Activated CD8-positive, alpha-beta memory T cell treated with anti-CD3 and anti-CD28 coated beads, Interleukin-2, amount 50 U/mL, for 1 hour (primary cell): ENCODE measurements around the gene HNRNPA2B1.
"Not testable (repeated sequence)": the region's sequence is repeated elsewhere in the genome, so short reads cannot be mapped to it uniquely, and the experiment has no call there.

ENCODE experiments used
- DNase-seq: peaks from one replicate; pipeline ENCODE4 v3.0.0-alpha.2; 2020; ENCODE audit errors: extremely low read depth

Gene HNRNPA2B1

DNA sequence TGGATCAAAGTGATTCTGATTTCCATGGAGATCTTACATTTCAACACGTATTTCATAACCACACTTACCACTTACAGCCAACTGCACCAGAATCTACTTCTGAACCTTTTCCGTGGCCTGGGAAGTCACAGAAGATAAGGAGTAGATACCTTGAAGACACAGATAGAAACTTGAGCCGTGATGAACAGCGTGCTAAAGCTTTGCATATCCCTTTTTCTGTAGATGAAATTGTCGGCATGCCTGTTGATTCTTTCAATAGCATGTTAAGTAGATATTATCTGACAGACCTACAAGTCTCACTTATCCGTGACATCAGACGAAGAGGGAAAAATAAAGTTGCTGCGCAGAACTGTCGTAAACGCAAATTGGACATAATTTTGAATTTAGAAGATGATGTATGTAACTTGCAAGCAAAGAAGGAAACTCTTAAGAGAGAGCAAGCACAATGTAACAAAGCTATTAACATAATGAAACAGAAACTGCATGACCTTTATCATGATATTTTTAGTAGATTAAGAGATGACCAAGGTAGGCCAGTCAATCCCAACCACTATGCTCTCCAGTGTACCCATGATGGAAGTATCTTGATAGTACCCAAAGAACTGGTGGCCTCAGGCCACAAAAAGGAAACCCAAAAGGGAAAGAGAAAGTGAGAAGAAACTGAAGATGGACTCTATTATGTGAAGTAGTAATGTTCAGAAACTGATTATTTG is 15.3 kb downstream of the HNRNPA2B1 start:
- no peak for DNase-seq

DNA sequence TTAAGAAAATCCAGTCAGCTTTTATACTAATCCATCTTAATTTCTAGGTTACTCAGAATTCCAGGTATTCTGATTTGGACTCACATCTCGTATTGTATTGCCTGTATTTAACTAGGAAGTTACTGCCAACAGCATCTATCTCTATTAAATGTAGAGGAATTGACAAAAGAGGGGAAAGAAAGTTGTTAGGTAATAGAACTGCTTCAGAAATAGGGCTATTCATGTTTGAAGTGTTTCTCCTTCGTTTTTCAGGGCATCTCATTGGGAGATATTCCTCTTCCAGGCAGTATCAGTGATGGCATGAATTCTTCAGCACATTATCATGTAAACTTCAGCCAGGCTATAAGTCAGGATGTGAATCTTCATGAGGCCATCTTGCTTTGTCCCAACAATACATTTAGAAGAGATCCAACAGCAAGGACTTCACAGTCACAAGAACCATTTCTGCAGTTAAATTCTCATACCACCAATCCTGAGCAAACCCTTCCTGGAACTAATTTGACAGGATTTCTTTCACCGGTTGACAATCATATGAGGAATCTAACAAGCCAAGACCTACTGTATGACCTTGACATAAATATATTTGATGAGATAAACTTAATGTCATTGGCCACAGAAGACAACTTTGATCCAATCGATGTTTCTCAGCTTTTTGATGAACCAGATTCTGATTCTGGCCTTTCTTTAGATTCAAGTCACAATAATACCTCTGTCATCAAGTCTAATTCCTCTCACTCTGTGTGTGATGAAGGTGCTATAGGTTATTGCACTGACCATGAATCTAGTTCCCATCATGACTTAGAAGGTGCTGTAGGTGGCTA is 16.1 kb downstream of the HNRNPA2B1 start:
- not testable (repeated sequence) for DNase-seq

DNA sequence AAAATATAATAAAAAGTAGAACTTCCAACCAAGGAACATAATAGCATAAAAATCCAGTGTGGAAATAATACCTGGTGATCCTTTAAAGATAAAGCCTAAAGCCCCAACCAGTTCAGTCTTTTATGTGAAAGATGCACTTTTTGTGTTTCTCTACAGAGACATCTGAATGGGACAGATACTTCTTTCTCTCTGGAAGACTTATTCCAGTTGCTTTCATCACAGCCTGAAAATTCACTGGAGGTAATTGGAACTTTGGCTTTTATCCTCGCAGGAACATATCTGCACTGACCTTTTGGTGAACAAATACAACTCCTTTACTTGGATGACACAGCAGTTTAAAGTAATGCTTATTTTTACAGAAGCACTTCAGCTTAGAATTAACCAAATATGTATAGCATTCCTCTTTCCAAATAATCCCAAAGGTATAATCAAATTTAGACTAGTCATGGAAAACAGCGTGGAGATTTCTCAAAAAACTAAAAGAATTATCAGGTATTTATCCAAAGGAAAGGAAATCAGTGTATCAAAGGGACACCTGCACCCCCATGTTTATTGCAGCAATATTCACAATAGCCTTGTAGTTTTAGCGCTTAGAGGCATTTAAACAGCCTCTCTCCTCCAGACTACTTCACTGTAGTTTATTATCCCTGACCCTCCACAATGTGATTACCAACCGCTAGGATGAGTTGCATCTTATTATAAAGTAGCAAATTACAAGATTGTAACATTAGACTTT is 16.8 kb downstream of the HNRNPA2B1 start:
- no peak for DNase-seq

DNA sequence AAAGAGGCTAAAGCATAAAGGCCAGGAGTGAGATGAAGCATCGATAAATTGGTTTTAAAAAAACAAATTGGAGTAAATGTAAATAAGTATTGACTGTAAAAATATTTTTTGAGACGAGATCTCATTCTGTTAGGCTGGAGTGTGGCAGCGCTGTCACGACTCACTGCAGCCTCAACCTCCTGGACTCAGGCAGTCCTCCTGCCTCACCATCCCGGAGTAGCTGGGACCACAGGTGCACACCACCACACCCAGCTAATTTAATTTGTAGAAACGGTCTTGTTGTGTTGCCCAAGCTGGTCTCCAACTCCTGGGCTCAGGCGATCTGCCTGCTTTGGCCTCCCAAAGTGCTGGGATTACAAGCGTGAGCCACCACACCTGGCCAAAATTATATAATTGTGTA is 17.8 kb downstream of the HNRNPA2B1 start:
- DNase-seq = no peak

DNA sequence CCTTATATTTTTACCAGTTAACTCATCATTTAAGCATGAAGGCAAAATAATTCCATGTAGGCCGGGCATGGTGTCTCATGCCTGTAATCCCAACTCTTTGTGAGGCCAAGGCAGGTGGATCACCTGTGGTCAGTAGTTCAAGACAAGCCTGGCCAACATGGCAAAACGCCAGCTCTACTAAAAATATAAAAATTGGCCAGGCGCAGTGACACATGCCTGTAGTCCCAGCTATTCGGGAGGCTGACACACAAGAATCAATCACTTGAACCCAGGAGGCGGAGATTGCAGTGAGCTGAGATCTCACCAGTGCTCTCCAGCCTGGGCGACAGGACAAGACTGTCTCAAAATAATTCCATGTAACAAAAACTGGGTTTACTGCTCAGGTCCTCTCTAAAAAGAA is 18.3 kb downstream of the HNRNPA2B1 start:
- DNase-seq = no peak

DNA sequence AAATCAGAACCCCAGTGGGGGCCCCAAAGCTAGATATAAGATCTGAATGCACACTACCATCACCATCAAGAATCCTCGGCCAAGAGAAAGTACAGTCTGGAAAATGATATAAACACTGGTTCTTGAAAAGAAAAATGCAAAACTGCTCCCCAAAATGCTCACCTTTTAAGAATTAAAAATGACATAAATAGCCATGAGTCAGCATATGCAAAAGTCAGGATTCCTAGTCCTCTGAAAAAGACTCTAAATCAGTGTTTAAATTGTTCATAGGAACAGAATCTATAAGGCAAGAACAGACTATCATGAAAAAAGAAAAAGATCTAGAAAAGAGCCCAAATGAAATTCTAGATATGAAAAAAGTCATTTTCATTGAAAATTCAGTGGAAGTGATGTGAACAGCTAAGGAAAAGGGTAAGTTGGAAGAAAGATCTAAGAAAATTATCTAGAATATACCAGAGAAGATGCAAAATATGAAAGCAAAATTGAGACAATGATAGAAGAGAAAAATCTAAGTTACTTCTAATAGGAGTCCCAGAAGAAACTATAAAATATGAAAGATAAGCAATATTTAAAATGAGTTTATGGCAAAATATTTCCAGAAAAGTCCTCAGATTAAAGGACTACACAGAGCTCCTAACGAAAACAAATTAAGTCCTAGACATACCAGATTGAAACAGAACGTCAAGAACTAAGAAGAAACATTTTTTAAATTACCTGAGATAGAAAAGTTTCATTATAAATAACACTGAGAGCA is 18.9 kb downstream of the HNRNPA2B1 start:
- no peak for DNase-seq

DNA sequence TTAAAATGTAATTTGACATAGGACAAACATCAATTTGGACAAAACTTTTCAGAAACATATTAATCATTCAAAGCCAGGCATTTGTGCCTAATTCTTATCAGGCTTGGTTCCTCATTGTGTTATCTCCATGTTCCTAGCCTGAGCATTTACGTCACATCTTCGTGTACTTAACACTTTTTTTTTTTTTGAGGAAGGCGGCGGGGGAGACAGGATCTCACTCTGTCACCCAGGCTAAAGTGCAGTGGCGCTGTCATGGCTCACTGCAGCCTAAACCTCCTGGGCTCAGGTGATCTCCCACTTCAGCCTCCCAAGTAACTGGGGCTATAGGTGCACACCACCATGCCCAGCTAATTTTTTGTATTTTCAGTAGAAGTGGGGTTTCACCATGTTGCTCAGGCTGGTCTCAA is 19.8 kb downstream of the HNRNPA2B1 start:
- no peak for DNase-seq

DNA sequence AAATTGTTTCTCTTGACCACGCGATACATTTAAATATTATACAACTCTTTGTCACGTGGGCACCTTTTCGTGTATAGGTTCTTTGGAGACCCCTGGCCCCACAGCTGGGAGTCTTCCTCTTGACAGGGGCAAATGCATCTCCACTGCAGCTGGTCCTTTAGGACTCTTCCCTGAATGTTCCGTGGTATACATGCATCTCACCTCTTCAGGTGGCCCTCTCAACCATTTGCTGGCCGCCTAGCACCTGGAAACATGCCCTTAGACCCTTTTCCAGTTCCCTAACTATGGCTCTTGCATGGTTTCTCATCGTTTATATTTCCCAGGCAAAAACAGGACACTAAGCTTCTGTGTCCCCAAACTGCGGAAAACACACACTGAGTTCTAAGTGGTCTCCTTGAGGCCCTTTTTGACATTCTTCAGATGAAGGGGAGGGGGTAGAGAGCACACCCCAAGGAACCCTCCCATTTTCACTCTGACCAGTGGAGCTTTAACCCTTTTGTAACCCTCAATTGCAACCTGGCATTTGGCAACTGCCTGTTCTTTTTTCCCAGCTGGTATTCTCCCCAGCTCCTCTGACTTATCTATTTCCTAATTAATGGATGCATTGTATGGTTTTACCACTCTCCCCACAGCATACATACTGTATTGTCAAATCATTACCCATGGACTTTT is 20.6 kb downstream of the HNRNPA2B1 start:
- DNase-seq = no peak

DNA sequence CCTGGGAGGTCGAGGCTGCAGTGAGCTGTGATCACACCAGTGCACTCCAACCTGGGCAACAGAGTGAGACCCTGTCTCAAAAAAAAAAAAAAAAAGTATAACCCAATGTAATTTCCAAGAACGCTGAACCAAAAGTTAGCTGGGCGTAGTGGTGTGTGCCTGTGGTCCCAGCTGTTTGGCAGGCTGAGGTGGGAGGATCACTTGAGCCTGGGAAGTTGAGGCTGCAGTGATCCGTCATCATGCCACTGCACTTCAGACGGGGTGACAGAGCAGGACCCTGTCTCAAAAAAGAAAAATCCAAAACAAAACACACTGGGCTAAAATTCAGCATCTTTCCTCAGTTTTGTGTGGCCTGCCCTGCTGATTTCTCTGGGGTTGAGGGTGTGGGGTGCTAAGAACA is 21.1 kb downstream of the HNRNPA2B1 start:
- no peak for DNase-seq

DNA sequence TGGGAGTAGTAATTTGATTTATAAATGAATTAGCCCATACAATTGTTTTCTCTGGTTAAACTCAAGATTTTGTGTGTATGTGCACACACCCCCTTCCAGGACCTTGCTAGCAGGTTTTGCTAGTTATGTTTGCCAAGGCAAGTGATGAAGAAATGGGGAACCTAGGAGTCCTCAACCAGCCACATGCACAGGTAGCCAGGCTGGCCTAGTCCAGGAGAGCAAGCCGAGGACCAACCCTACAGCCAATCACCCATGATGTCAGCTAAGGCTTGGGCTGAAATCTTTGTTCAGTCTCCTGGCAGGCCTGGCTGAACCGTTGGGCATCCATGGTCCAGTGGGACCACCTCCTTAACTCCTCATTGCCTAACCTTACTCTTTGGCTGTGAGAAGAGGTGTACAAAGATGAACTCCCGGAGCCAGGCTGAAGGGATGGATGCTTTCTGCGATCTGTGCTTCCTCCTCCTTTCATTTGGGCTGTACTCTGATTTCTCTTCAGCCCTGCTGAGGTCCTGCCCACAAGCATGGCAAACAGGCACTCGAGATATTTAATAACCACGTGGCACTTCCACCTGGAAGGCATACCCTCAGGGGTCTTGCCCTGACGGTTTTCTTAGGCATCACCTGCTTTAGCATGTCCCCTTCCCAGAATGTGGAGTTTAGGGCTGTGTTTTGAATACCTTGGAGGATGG is 22.1 kb downstream of the HNRNPA2B1 start:
- DNase-seq = no peak

DNA sequence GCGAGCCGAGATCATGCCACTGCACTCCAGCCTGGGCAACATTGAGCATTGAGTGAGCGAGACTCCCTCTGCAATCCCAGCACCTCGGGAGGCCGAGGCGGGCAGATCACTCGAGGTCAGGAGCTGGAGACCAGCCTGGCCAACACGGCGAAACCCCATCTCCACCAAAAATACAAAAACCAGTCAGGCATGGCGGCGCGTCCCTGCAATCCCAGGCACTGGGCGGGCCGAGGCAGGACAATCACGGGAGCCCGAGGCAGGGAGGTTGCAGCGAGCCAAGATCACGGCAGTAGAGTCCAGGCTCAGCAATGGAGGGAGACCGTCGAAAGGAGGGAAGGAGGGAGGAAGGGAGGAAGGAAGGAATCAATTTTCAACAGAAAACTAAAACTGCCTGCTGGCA is 23.3 kb downstream of the HNRNPA2B1 start:
- not testable (repeated sequence) for DNase-seq

DNA sequence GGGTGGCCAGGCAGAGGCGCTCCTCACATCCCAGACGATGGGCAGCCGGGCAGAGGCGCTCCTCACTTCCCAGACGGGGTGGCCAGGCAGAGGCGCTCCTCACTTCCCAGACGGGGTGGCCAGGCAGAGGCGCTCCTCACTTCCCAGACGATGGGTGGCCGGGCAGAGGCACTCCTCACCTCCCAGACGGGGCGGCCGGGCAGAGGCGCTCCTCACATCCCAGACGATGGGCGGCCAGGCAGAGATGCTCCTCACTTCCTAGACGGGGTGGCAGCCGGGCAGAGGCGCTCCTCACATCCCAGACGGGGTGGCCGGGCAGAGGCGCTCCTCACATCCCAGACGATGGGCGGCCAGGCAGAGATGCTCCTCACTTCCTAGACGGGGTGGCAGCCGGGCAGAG is 23.9 kb downstream of the HNRNPA2B1 start:
- DNase-seq = not testable (repeated sequence)

DNA sequence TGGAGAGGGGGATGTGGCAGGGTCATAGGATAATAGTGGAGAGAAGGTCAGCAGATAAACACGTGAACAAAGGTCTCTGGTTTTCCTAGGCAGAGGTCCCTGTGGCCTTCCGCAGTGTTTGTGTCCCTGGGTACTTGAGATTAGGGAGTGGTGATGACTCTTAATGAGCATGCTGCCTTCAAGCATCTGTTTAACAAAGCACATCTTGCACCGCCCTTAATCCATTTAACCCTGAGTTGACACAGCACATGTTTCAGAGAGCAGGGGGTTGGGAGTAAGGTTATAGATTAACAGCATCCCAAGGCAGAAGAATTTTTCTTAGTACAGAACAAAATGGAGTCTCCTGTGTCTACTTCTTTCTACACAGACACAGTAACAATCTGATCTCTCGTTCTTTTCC is 24.6 kb downstream of the HNRNPA2B1 start:
- not testable (repeated sequence) for DNase-seq

DNA sequence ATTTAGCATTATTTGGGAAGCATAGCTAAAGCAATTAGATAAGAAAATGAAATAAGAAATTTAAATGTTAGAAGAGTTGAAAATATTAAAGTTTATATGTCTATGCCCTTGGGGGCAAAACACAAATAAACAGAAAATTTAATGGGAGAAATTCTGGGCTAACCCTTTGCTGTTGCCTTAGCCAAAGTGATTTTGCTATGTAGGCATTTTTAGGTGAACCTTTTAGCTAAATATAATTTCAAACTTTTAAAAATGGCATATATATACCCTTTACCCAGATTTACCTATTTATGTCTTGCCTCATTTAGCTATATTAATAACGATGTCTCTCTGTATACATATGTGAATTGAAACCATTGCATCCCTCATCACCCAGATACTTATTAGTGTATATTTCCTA is 28.5 kb downstream of the HNRNPA2B1 start:
- no peak for DNase-seq

DNA sequence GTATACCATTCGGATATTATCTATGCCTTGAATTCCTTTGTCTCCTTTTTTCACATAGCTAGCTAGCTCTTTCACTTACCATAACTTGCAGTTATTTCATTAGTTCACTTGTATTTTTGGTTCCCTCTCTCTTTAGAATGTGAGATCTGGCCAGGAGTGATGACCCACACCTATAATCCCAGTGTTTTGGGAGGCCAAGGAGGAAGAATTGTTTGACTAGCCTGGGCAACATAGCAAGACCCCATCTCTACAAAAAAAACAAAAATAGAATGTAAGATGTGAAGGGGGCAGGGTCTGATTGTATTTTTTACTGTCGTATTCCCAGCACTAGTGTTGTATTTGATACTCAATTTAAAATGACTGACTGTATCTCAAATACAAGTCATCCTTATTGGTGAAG is 28.9 kb downstream of the HNRNPA2B1 start:
- DNase-seq = no peak

DNA sequence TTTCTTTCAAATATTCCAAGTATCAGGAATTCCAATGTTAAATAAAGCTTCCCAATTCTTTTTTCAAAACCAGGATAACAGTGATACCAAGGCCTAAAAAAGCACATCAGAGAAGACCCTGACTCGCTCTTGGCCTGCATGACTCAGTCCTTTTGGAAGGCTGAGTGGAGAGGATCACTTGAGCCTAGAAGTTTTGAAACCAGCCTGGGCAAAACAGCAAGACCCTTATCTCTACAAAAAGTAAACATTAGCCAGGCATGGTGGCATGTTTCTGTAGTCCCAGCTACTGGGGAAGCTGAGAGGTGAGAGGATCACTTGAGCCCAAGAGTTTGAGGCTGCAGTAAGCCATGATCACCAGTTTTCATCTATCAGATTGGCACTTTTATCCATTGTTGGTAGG is 29.9 kb downstream of the HNRNPA2B1 start:
- no peak for DNase-seq

DNA sequence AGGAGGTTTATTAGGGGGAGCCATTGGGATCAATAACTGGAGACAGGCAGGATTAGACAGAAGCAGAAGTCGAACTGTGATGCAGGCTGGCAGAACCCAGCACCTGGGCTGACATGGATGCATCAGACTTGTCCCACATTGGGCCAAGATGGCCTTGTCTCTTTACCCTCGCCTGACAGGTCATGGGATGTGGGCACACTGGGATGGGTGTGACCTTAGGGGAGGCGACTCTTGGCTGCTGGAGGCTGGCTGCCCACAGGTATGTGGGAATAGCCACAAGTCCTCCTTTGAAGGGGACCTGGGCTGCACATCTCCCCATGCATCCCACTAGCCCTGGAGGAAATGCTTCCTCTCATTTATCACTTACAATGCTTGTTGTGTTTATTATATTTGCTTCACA is 31.3 kb downstream of the HNRNPA2B1 start:
- DNase-seq = no peak

DNA sequence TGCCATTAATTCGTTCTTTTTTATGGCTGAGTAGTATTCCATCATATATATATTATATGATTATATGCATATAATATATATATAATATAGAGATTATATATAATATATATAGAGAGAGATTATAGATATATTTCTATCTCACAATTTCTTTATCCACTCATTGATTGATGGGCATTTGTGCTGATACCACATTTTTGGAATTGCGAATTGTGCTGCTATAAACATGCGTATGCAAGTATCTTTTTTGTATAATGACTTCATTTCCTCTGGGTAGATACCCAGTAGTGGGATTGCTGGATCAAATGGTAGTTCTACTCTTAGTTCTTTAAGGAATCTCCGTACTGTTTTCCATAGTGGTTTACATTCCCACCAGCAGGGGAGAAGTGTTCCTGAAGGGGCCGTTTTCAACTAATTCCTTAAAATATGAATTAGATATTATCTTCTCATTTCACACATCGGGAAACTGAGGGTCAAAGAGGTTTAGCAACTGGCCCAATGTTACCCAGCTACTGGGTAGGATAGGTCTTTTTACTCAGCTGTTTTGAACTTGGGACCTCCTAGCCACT is 32.0 kb downstream of the HNRNPA2B1 start:
- DNase-seq = no peak

DNA sequence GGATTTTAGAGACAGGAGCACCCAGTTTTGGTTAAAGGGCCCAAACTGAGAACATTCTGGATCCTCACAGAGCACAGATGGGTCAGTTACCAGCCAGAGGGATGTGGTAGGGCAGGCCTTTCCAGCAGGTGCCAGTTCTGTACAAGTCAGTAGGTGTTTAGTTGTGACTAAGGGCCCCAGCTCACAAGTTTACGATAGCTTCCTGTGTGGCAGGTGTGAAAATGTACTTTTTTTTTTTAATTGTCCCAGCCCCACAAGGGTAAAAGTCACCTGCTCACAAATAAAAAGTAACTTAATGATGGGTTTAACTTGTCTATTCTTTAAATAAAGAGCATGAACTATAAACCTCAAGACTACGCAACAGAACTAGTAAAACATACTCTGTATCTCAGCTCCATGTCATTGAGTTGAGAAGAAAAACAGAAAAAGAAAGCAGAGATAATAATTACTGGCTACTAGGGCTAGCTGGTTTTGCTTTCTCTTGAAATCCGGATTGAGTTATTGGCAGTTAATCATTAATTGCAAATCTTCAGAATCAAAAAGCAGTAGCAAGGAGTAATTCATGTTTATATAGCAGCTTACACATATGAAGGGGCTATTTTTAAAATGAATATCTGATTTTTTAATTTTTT is 33.1 kb downstream of the HNRNPA2B1 start:
- DNase-seq = no peak

DNA sequence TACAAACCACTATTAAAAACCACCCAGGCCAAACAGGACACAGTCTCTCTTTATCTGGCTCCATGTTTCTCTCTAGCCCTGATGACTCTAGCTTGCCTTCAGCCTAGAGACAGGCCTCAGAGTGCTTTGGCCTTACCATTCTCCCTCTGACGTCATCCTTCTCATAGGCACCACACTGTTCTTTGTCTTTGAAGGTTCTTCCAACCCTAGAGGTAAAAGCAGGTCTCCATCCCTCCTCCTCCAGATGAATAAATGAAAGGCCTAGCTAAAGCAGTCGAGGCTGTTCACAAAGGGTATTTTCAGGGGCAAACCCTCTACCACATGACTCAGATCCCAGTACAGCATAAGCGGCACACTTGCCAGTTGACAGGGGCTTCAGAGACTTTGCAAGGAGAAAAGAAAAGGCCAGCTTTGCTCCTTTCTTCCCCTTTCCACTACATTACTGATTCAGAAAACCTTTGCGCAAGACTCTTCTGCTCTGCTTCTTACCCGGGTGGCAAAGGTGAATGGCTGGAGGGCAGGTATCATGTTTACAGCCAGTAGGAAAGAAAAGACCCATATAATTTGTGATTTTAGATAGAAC is 33.8 kb downstream of the HNRNPA2B1 start:
- no peak for DNase-seq
